MM.1S (cell line): Measurements from ENCODE around the gene KCNQ1.
A peak's percentile ranks its signal among the peaks of the same experiment; 100 is the strongest.

ENCODE experiments used
- DNase-seq: peaks from one replicate; pipeline ENCODE4 v3.0.0-alpha.2; 2015
- H2AFZ ChIP-seq: fragments of 300-600 bp; sonication (generic); 2 replicates; pipeline ENCODE4 v1.6.0; 2016; ENCODE audit warnings: antibody characterized with exemption, low read length
- H3F3A ChIP-seq: fragments of 300-600 bp; sonication (generic); 2 replicates; pipeline ENCODE4 v1.6.1; 2016; ENCODE audit warnings: mild to moderate bottlenecking, antibody characterized with exemption, low read length, moderate library complexity, mixed read lengths; ENCODE audit not compliant: insufficient read depth
- H3K27ac ChIP-seq: fragments of 300-600 bp; sonication (generic); 2 replicates; pipeline ENCODE4 v1.5.1; 2016; ENCODE audit warnings: mild to moderate bottlenecking, low read length
- H3K27me3 ChIP-seq: fragments of 300-600 bp; sonication (generic); replicated peaks from 2 replicates; pipeline ENCODE4 v1.6.0; 2016; ENCODE audit warnings: low read length; ENCODE audit not compliant: insufficient read depth
- H3K36me3 ChIP-seq: fragments of 300-600 bp; sonication (generic); replicated peaks from 2 replicates; pipeline ENCODE4 v1.6.1; 2016; ENCODE audit warnings: mild to moderate bottlenecking, low read length, mixed read lengths; ENCODE audit not compliant: insufficient read depth
- H3K4me1 ChIP-seq: fragments of 300-600 bp; sonication (generic); 2 replicates; pipeline ENCODE4 v1.6.1; 2016; ENCODE audit warnings: low read length, mixed read lengths
- H3K4me2 ChIP-seq: fragments of 300-600 bp; sonication (generic); 2 replicates; pipeline ENCODE4 v1.6.0; 2016; ENCODE audit warnings: low read depth, low read length
- H3K4me3 ChIP-seq: fragments of 300-600 bp; sonication (generic); 2 replicates; pipeline ENCODE4 v1.5.1; 2016; ENCODE audit warnings: low read length, mixed read lengths
- H3K79me2 ChIP-seq: fragments of 300-600 bp; sonication (generic); 2 replicates; pipeline ENCODE4 v1.6.1; 2016; ENCODE audit warnings: mixed run types, low read length, mixed read lengths
- H3K9ac ChIP-seq: fragments of 300-600 bp; sonication (generic); 2 replicates; pipeline ENCODE4 v1.6.1; 2016; ENCODE audit warnings: low read length, mixed read lengths
- H3K9me2 ChIP-seq: fragments of 300-600 bp; sonication (generic); replicated peaks from 2 replicates; pipeline ENCODE4 v1.6.1; 2016; ENCODE audit warnings: mild to moderate bottlenecking, low read length, mixed read lengths; ENCODE audit not compliant: insufficient read depth
- H3K9me3 ChIP-seq: fragments of 300-600 bp; sonication (generic); replicated peaks from 2 replicates; pipeline ENCODE4 v1.6.1; 2016; ENCODE audit warnings: mild to moderate bottlenecking, low read length, mixed read lengths; ENCODE audit not compliant: insufficient read depth
- H4K20me1 ChIP-seq: fragments of 300-600 bp; sonication (generic); 2 replicates; pipeline ENCODE4 v1.6.1; 2016; ENCODE audit warnings: mild to moderate bottlenecking, low read length, moderate library complexity, mixed read lengths; ENCODE audit not compliant: insufficient read depth
- EZH2 ChIP-seq: fragments of 300-600 bp; sonication (generic); optimal IDR thresholded peaks from 2 replicates; pipeline ENCODE3; 2017; ENCODE audit warnings: low read depth, mild to moderate bottlenecking, antibody characterized with exemption, low read length, mixed read lengths
- EZH2phosphoT487 ChIP-seq: fragments of 300-600 bp; sonication (generic); IDR thresholded peaks from 2 replicates; pipeline ENCODE4 v1.6.1; 2018; ENCODE audit warnings: antibody characterized with exemption, low read length
- TF ChIP-seq, protein P1 (sequence below): fragments of 300-600 bp; sonication (generic); IDR thresholded peaks from 2 replicates; pipeline ENCODE4 v1.5.1; 2016; ENCODE audit warnings: antibody characterized with exemption, low read length, mixed read lengths

The KCNQ1 gene

GRCh38 chr11:2896047-2896446 is 451.2 kb downstream of the KCNQ1 start:
- Histone ChIP-seq H3K79me2 (no peaks in the 10 kb centered on the region), H2AFZ (no peak overlapping the region), H3K4me3 (no peak overlapping the region), H3K9me3 (no peaks in the 10 kb centered on the region), H3K36me3 (no peaks in the 10 kb centered on the region), H3F3A (0 out of 2 replicates have a peak, but pooled peaks cover under 1% of the 10 kb centered on the region), H3K27ac (no peak overlapping the region), H3K4me1 (peaks cover 17% of the 10 kb centered on the region), H4K20me1 (no peaks in the 10 kb centered on the region), H3K4me2 (no peak overlapping the region), H3K9ac (no peak overlapping the region), H3K27me3 (no peaks in the 10 kb centered on the region), H3K9me2 (no peaks in the 10 kb centered on the region)
- DNase-seq = no peak
- TF ChIP-seq EZH2phosphoT487 (no peak), EZH2 (no peak)
- TF ChIP-seq, protein P1, sequence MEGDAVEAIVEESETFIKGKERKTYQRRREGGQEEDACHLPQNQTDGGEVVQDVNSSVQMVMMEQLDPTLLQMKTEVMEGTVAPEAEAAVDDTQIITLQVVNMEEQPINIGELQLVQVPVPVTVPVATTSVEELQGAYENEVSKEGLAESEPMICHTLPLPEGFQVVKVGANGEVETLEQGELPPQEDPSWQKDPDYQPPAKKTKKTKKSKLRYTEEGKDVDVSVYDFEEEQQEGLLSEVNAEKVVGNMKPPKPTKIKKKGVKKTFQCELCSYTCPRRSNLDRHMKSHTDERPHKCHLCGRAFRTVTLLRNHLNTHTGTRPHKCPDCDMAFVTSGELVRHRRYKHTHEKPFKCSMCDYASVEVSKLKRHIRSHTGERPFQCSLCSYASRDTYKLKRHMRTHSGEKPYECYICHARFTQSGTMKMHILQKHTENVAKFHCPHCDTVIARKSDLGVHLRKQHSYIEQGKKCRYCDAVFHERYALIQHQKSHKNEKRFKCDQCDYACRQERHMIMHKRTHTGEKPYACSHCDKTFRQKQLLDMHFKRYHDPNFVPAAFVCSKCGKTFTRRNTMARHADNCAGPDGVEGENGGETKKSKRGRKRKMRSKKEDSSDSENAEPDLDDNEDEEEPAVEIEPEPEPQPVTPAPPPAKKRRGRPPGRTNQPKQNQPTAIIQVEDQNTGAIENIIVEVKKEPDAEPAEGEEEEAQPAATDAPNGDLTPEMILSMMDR = no peak

DNA sequence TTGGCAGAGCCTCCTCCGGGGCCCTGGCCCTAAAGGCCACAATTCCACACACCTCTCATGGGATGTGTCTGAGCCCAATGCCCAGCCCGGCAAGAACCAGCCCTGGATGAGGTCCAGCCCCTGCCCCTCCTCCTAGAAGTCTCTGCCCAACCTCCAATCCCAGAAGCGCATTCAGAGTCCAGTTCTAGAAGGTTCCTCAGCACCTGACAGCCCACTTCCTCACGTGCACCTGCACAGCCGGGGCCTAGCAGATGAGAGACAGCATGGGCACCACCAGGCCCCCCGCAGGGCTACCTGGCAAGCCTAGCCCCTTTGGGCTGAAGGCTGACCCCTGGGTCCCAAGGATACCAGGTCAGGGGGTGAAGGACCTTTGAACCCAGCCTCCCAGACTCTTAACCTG is 452.2 kb downstream of the KCNQ1 start:
- Histone ChIP-seq H3K4me1 (peaks cover 14% of the 10 kb centered on the region), H3K27me3 (no peaks in the 10 kb centered on the region), H3K79me2 (no peaks in the 10 kb centered on the region), H2AFZ (no peak overlapping the region), H4K20me1 (no peaks in the 10 kb centered on the region), H3K9me2 (no peaks in the 10 kb centered on the region), H3K36me3 (no peaks in the 10 kb centered on the region), H3K9ac (no peak overlapping the region), H3K27ac (no peak overlapping the region), H3K9me3 (no peaks in the 10 kb centered on the region), H3K4me3 (no peak overlapping the region), H3F3A (0 out of 2 replicates have a peak, but pooled peaks cover 2% of the 10 kb centered on the region), H3K4me2 (no peak overlapping the region)
- TF ChIP-seq EZH2 (no peak), EZH2phosphoT487 (no peak)
- TF ChIP-seq, protein P1 = no peak
- no peak for DNase-seq

- H3K4me2 ChIP-seq = peak overlapping the region; percentile 33; the same call in 1 of the 2 replicates
- H3K9me2 ChIP-seq = no peaks in the 10 kb centered on the region
- H3K4me3 ChIP-seq = no peak overlapping the region
- H3K79me2 ChIP-seq = no peaks in the 10 kb centered on the region
- H3K27ac ChIP-seq = peak overlapping the region; percentile 33; the same call in 1 of the 2 replicates
- H3K9ac ChIP-seq = peak overlapping the region; percentile 11; the same call in 1 of the 2 replicates
- H3K4me1 ChIP-seq = peaks cover 20% of the 10 kb centered on the region
- no peaks in the 10 kb centered on the region for H4K20me1 ChIP-seq
- TF ChIP-seq EZH2phosphoT487 (no peak), EZH2 (no peak)
- TF ChIP-seq, protein P1 = no peak
- H3K27me3 ChIP-seq = no peaks in the 10 kb centered on the region
- H3K9me3 ChIP-seq = no peaks in the 10 kb centered on the region
- no peaks in the 10 kb centered on the region for H3K36me3 ChIP-seq
- H3F3A ChIP-seq = 0 out of 2 replicates have a peak, but pooled peaks cover 2% of the 10 kb centered on the region
- peak overlapping the region; percentile 47; the same call in 1 of the 2 replicates for H2AFZ ChIP-seq
- peak; percentile 58 for DNase-seq
Measured at GRCh38 chr11:2898366-2899079, 453.7 kb downstream of the KCNQ1 start.
